Endothelial cell (in vitro differentiated cells): ENCODE results near the gene PLAAT3. TPM values are rescaled to one million over a fixed set of nuclear protein-coding genes. Genes with fewer than 3 reads are reported as not detected.
"Not testable (repeated sequence)": the region's sequence is repeated elsewhere in the genome, so short reads cannot be mapped to it uniquely, and the experiment has no call there.

ENCODE experiments used
- DNase-seq: peaks from one replicate; pipeline ENCODE4 v3.0.0; 2021; ENCODE audit warnings: low spot score
- H3K27ac Mint-ChIP-seq: one replicate; pipeline ENCODE4 v1.8.0; 2021; ENCODE audit warnings: mixed read lengths, inconsistent platforms; ENCODE audit not compliant: unreplicated experiment
- H3K27me3 Mint-ChIP-seq: one replicate; pipeline ENCODE4 v1.8.0; 2021; ENCODE audit warnings: mild to moderate bottlenecking, moderate library complexity, mixed read lengths, inconsistent platforms; ENCODE audit not compliant: unreplicated experiment
- H3K36me3 Mint-ChIP-seq: one replicate; pipeline ENCODE4 v1.8.0; 2021; ENCODE audit warnings: mild to moderate bottlenecking, low read depth, mixed read lengths, inconsistent platforms; ENCODE audit not compliant: unreplicated experiment
- H3K4me1 Mint-ChIP-seq: one replicate; pipeline ENCODE4 v1.8.0; 2021; ENCODE audit warnings: mild to moderate bottlenecking, mixed read lengths, inconsistent platforms; ENCODE audit not compliant: unreplicated experiment
- H3K4me3 Mint-ChIP-seq: one replicate; pipeline ENCODE4 v1.8.0; 2021; ENCODE audit warnings: mild to moderate bottlenecking, mixed read lengths, inconsistent platforms; ENCODE audit not compliant: unreplicated experiment
- H3K9me3 Mint-ChIP-seq: one replicate; pipeline ENCODE4 v1.8.0; 2021; ENCODE audit warnings: mixed read lengths, inconsistent platforms; ENCODE audit not compliant: unreplicated experiment
- total RNA-seq: library from RNA; stranded (reverse); fragmentation: NEBNext Ultra II Directional; extraction: Animal tissue kit (Norgen Biotek cat#: 25700); gene quantifications from one replicate; pipeline ENCODE4 v1.2.1, GENCODE V29; 2021; ENCODE audit not compliant: unreplicated experiment
- TF ChIP-seq, protein P1 (sequence below): fragments of 200-600 bp; sonication (generic); IDR thresholded peaks from one replicate; pipeline ENCODE4 v1.5.0; 2021; ENCODE audit warnings: antibody characterized with exemption; ENCODE audit not compliant: unreplicated experiment

Gene PLAAT3
- total RNA-seq, 1 donor from 2014 or later: 14.1 TPM

DNA sequence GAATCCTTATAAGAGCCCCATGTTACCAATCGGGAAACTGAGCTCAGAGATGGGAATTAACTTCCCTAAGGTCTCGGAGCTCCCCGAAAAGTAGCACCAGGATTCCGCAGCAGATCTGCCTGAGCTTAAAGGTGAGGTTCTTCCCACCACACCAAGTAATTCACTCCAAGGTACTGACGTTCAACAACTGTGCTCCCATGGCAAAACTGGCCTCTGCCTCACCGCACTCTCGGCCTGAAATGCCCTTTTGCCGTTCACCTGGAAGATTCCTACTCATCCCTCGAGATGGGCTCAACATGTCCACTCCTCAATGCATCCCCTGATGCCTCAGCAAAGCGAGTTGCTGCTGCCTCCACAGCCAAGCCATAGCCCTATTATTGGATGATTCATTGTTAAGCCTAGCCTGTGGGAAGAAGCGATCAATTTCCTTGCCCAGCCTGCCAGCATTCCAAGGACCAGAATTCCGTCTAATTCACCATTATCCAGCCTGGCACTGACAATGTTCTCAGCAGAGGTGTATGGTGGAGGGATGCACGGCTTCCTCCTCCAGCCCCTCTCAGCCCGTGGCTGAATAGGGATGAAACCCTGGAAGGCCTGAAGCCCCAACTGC lies 4.2 kb downstream of the PLAAT3 start:
- peak overlapping the region; percentile 2 for H3K27ac Mint-ChIP-seq
- H3K27me3 Mint-ChIP-seq: no peaks in the 10 kb centered on the region
- DNase-seq: no peak
- H3K4me3 Mint-ChIP-seq: no peak overlapping the region
- H3K36me3 Mint-ChIP-seq: no peaks in the 10 kb centered on the region
- peaks cover 10% of the 10 kb centered on the region for H3K4me1 Mint-ChIP-seq
- H3K9me3 Mint-ChIP-seq: no peaks in the 10 kb centered on the region
- TF ChIP-seq, protein P1, sequence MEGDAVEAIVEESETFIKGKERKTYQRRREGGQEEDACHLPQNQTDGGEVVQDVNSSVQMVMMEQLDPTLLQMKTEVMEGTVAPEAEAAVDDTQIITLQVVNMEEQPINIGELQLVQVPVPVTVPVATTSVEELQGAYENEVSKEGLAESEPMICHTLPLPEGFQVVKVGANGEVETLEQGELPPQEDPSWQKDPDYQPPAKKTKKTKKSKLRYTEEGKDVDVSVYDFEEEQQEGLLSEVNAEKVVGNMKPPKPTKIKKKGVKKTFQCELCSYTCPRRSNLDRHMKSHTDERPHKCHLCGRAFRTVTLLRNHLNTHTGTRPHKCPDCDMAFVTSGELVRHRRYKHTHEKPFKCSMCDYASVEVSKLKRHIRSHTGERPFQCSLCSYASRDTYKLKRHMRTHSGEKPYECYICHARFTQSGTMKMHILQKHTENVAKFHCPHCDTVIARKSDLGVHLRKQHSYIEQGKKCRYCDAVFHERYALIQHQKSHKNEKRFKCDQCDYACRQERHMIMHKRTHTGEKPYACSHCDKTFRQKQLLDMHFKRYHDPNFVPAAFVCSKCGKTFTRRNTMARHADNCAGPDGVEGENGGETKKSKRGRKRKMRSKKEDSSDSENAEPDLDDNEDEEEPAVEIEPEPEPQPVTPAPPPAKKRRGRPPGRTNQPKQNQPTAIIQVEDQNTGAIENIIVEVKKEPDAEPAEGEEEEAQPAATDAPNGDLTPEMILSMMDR: no peak

DNA sequence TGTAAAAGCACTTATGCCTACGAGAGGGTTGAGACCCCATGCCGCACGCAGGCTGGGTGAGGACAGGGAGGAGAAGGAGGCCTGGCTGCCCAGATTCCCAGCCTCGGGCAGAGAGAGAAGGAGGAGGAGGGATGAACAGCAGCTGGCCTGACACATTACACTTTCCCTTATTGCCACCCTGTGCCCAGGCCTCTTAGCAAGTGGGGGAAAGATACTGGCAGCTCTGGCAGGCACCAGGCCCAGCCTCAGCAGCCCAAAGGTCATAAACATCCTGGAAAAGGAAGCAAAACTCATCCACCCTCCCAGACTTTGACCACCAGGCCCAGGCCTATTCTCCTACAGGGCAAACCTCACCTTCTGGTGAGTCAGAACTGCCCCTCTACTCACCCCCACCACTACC lies 4.7 kb downstream of the PLAAT3 start:
- no peaks in the 10 kb centered on the region for H3K9me3 Mint-ChIP-seq
- TF ChIP-seq, protein P1: no peak
- H3K4me1 Mint-ChIP-seq: peaks cover 10% of the 10 kb centered on the region
- no peak overlapping the region for H3K4me3 Mint-ChIP-seq
- no peak for DNase-seq
- H3K36me3 Mint-ChIP-seq: no peaks in the 10 kb centered on the region
- H3K27ac Mint-ChIP-seq: no peak overlapping the region
- H3K27me3 Mint-ChIP-seq: no peaks in the 10 kb centered on the region

DNA sequence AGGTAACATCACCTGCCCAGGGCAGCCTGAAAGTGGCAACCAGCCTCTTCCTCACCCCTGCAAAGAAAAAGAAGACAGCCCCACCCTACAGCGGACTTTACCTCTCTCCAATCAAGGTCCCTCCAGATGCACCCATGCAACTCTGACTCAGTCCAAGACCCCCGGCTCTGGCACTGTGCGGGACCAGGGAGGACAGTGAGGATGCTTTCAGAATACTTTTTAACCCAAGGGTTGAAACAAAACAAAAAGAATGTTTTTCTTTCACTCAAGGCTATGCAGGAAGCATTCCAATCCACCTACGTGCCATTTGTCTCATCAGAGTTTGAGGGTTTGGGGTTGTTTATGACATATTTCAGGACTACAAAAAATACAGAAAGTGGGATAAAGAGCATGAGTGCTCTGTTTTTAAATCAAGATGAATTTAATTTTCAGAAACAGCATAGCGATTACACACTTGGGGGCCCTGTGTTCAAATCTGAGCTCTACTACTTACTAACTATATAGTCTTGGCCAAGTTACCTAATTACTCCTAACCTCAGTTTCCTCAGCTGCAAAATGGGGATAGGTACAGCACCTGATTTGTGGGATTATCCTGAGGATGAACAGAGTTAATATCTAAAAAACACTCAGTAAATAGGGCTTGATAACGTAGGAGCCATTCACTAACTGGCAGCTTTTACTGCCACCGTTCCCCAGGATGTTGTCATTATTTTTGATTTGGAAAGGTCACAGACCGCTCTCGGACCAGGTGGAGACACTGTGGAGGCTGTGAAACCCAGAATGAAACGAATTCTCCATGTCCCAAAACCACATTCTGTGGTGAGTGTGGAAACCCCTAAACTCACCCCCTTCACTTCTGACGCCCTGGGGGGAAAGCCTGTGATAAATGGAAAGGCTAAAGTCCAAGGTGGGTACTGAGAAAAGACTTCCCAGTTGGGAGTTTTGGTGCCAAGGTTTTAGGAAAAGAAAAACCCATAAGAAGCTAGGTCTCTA lies 5.6 kb downstream of the PLAAT3 start:
- no peaks in the 10 kb centered on the region for H3K36me3 Mint-ChIP-seq
- no peak overlapping the region for H3K27ac Mint-ChIP-seq
- no peaks in the 10 kb centered on the region for H3K9me3 Mint-ChIP-seq
- H3K4me1 Mint-ChIP-seq: peaks cover 10% of the 10 kb centered on the region
- TF ChIP-seq, protein P1: no peak
- no peaks in the 10 kb centered on the region for H3K27me3 Mint-ChIP-seq
- DNase-seq: no peak
- no peak overlapping the region for H3K4me3 Mint-ChIP-seq

DNA sequence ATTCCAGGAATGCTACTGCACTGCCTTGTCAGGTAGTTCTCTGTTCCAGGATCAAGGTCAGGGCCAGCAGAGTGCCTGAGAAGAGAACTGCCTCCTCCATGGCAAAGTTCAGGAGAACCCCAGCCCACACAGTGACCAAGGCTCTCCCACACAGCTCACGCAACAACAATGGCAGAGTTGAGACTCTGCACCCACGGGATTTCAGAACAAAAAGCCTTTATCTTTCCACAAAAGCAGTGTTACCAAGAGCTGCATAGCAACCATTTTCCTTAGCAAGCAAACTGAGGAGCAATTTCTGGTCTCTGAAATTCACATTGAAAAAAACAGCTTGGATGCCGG lies 11.1 kb downstream of the PLAAT3 start:
- DNase-seq: no peak
- TF ChIP-seq, protein P1: no peak

DNA sequence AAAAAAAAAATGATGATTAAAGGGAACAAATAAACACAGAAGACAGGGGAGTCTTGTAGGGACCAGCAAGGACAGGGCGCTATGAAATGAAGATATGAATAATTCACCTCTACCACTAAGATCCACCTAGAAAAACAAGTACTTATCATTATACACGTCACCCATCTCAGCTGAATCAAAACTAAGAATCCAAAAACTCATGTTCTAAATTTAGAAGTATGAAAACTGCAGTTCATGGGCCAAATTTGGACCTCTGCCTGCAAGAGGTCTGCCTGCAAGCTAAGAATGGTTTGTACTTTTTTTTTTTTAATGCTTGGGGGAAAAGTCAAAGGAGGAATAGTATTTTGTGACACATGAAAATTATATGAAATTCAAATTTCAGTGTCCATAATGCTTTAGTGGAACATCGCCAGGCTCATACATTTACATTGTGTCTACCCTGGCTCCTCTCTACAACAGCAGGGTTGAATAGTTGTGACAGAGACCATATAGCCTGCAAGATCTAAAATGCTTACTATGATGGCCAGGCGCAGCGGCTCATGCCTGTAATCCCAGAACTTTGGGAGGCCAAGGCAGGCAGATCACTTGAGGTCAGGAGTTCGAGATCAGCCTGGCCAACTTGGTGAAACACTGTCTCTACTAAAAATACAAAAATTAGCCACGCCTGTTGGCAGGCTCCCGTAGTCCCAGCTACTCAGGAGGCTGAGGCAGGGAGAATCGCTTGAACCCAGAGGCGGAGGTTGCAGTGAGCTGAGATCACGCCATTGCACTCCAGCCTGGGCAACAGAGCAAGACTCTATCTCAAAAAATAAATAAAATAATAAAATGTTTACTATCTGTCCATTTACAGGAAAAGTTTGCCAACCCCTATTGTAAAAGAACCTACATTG lies 11.7 kb downstream of the PLAAT3 start:
- DNase-seq, H3K27me3 Mint-ChIP-seq, H3K4me3 Mint-ChIP-seq, H3K9me3 Mint-ChIP-seq, H3K27ac Mint-ChIP-seq, H3K36me3 Mint-ChIP-seq, H3K4me1 Mint-ChIP-seq: not testable (repeated sequence)

More for the DNA sequence above, 11.1 kb downstream of the PLAAT3 start:
- Mint-ChIP-seq H3K4me1 (no peaks in the 10 kb centered on the region), H3K9me3 (no peaks in the 10 kb centered on the region), H3K27ac (no peak overlapping the region), H3K27me3 (no peaks in the 10 kb centered on the region), H3K36me3 (no peaks in the 10 kb centered on the region), H3K4me3 (no peak overlapping the region)
